H9 (cell line): ENCODE results near the gene ANGEL2. TPM values are rescaled to one million over a fixed set of nuclear protein-coding genes. Genes with fewer than 3 reads are reported as not detected.

Experiments
- DNase-seq: peaks from one replicate; pipeline ENCODE4 v3.0.0-alpha.2; 2017
- H2AFZ ChIP-seq: one replicate; pipeline ENCODE4 v1.6.1; 2013; ENCODE audit warnings: mild to moderate bottlenecking, low read length, control low read depth, moderate library complexity
- H2AK5ac ChIP-seq: 2 replicates; pipeline ENCODE4 v1.6.1; 2013; ENCODE audit warnings: low read length, control low read depth, mixed read lengths; ENCODE audit not compliant: insufficient read length
- H2BK120ac ChIP-seq: one replicate; pipeline ENCODE4 v1.6.1; 2013; ENCODE audit warnings: low read depth, mild to moderate bottlenecking, low read length, control low read depth, inconsistent platforms; ENCODE audit not compliant: poor library complexity, severe bottlenecking
- H2BK12ac ChIP-seq: 2 replicates; pipeline ENCODE4 v1.6.1; 2013; ENCODE audit warnings: low read length, control low read depth, mixed read lengths, low read depth; ENCODE audit not compliant: insufficient read length
- H2BK15ac ChIP-seq: 2 replicates; pipeline ENCODE4 v1.6.1; 2013; ENCODE audit warnings: low read depth, low read length, control low read depth
- H2BK20ac ChIP-seq: one replicate; pipeline ENCODE4 v1.6.1; 2013; ENCODE audit warnings: low read depth, mild to moderate bottlenecking, low read length, control low read depth, inconsistent platforms; ENCODE audit not compliant: poor library complexity, severe bottlenecking
- H2BK5ac ChIP-seq: 2 replicates; pipeline ENCODE4 v1.6.1; 2013; ENCODE audit warnings: low read length, control low read depth, mixed read lengths; ENCODE audit not compliant: insufficient read length
- H3K14ac ChIP-seq: 2 replicates; pipeline ENCODE4 v1.6.1; 2013; ENCODE audit warnings: low read length, control low read depth; ENCODE audit not compliant: insufficient read depth
- H3K18ac ChIP-seq: 2 replicates; pipeline ENCODE4 v1.6.1; 2013; ENCODE audit warnings: low read depth, mild to moderate bottlenecking, mixed read lengths, low read length, control low read depth; ENCODE audit not compliant: insufficient read length
- H3K23ac ChIP-seq: 2 replicates; pipeline ENCODE4 v1.6.1; 2013; ENCODE audit warnings: low read length, control low read depth, mixed read lengths, low read depth; ENCODE audit not compliant: insufficient read length
- H3K23me2 ChIP-seq: 2 replicates; pipeline ENCODE4 v1.6.1; 2013; ENCODE audit warnings: low read depth, mild to moderate bottlenecking, mixed read lengths, low read length, control low read depth; ENCODE audit not compliant: insufficient read length, poor library complexity, severe bottlenecking
- H3K27ac ChIP-seq: 2 replicates; pipeline ENCODE4 v1.5.1; 2013; ENCODE audit warnings: low read length, control low read depth, mixed read lengths, low read depth; ENCODE audit not compliant: insufficient read length
- H3K27me3 ChIP-seq: 2 replicates; pipeline ENCODE4 v1.6.1; 2013; ENCODE audit warnings: low read length, control low read depth, inconsistent platforms; ENCODE audit not compliant: insufficient read depth
- H3K4ac ChIP-seq: 2 replicates; pipeline ENCODE4 v1.6.1; 2013; ENCODE audit warnings: low read depth, mild to moderate bottlenecking, control low read depth, inconsistent platforms, low read length, moderate library complexity
- H3K4me1 ChIP-seq: 2 replicates; pipeline ENCODE4 v1.6.1; 2013; ENCODE audit warnings: low read length, control low read depth, inconsistent platforms; ENCODE audit not compliant: insufficient read depth
- H3K4me2 ChIP-seq: 2 replicates; pipeline ENCODE4 v1.6.1; 2013; ENCODE audit warnings: low read length, control low read depth, mixed read lengths; ENCODE audit not compliant: insufficient read length, insufficient read depth
- H3K56ac ChIP-seq: 2 replicates; pipeline ENCODE4 v1.6.1; 2013; ENCODE audit warnings: low read depth, mild to moderate bottlenecking, mixed read lengths, low read length, control low read depth; ENCODE audit not compliant: insufficient read length
- H3K79me1 ChIP-seq: 2 replicates; pipeline ENCODE4 v1.6.1; 2013; ENCODE audit warnings: low read depth, mild to moderate bottlenecking, moderate library complexity, low read length, control low read depth, inconsistent platforms; ENCODE audit not compliant: insufficient read depth, poor library complexity, severe bottlenecking
- H3K79me2 ChIP-seq: 2 replicates; pipeline ENCODE4 v1.6.1; 2013; ENCODE audit warnings: low read length, control low read depth, inconsistent platforms; ENCODE audit not compliant: insufficient read depth
- H3K9ac ChIP-seq: 2 replicates; pipeline ENCODE4 v1.6.1; 2013; ENCODE audit warnings: low read length, control low read depth, mixed read lengths; ENCODE audit not compliant: insufficient read length; ENCODE audit errors: extremely low read depth
- H3K9me3 ChIP-seq: one replicate; pipeline ENCODE4 v1.6.1; 2013; ENCODE audit warnings: low read depth, low read length, inconsistent platforms; ENCODE audit not compliant: control insufficient read depth
- H3T11ph ChIP-seq: one replicate; pipeline ENCODE4 v1.6.1; 2013; ENCODE audit warnings: mild to moderate bottlenecking, low read length, control low read depth, inconsistent platforms
- H4K20me1 ChIP-seq: one replicate; pipeline ENCODE4 v1.6.1; 2013; ENCODE audit not compliant: control insufficient read depth, insufficient read length, insufficient read depth
- H4K5ac ChIP-seq: 2 replicates; pipeline ENCODE4 v1.6.1; 2013; ENCODE audit warnings: low read depth, mild to moderate bottlenecking, mixed read lengths, low read length, control low read depth; ENCODE audit not compliant: insufficient read length
- H4K8ac ChIP-seq: replicated peaks from 2 replicates; pipeline ENCODE4 v1.6.1; 2013; ENCODE audit warnings: low read length, control low read depth, mixed read lengths, low read depth; ENCODE audit not compliant: insufficient read length
- H4K91ac ChIP-seq: 2 replicates; pipeline ENCODE4 v1.6.1; 2013; ENCODE audit warnings: low read depth, mild to moderate bottlenecking, moderate library complexity, mixed read lengths, low read length, control low read depth; ENCODE audit not compliant: insufficient read length
- H3K27ac Mint-ChIP-seq, 3 experiments: 2 replicates in 2 of 3; 3 replicates in 1 of 3; pipeline ENCODE4 v1.8.0; 2020 to 2021; ENCODE audit warnings: mixed read lengths in 3 of 3, mild to moderate bottlenecking in 1 of 3, moderate library complexity in 1 of 3
- H3K27me3 Mint-ChIP-seq: 2 replicates; pipeline ENCODE4 v1.8.0; 2021; ENCODE audit warnings: low read depth, mild to moderate bottlenecking, moderate library complexity, mixed read lengths
- H3K36me3 Mint-ChIP-seq, 3 experiments: 2 replicates in 2 of 3; 3 replicates in 1 of 3; pipeline ENCODE4 v1.8.0; 2020 to 2021; ENCODE audit warnings: low read depth in 3 of 3, mixed read lengths in 3 of 3; ENCODE audit not compliant: insufficient read depth in 1 of 3
- H3K4me1 Mint-ChIP-seq, 2 experiments: 2 replicates each; pipeline ENCODE4 v1.8.0; 2020; ENCODE audit warnings: mixed read lengths in 2 of 2
- H3K4me3 Mint-ChIP-seq, 2 experiments: 2 replicates in 1 of 2; 3 replicates in 1 of 2; pipeline ENCODE4 v1.8.0; 2020 to 2021; ENCODE audit warnings: mild to moderate bottlenecking in 2 of 2, mixed read lengths in 2 of 2, moderate library complexity in 1 of 2
- H3K9me3 Mint-ChIP-seq, 2 experiments: 2 replicates in 1 of 2; 3 replicates in 1 of 2; pipeline ENCODE4 v1.8.0; 2020; ENCODE audit warnings: mild to moderate bottlenecking in 2 of 2, mixed read lengths in 2 of 2, moderate library complexity in 1 of 2
- WGBS: extraction: QIAGEN DNeasy Blood & Tissue Kit; methylation state at CpG from one replicate; pipeline ENCODE4 v1.1.7; 2013; ENCODE audit warnings: missing lambda C conversion rate, low lambda C conversion rate, mixed read lengths; ENCODE audit not compliant: insufficient read length; ENCODE audit errors: extremely low coverage; 5-methylcytosine and 5-hydroxymethylcytosine counted together
- total RNA-seq: library from RNA; stranded (reverse); gene quantifications from 2 replicates; pipeline ENCODE4 v1.2.1, GENCODE V29; 2021
- TF ChIP-seq, protein P1 (sequence below): fragments of 200-600 bp; sonication (generic); conservative IDR thresholded peaks from 3 replicates; pipeline ENCODE4 v1.8.0; 2021; ENCODE audit warnings: antibody characterized with exemption, mild to moderate bottlenecking

The ANGEL2 gene
- total RNA-seq, 1 experiment from 2014 or later = 47.8 TPM

GRCh38 chr1:212950243-212951125, 65.2 kb downstream of the ANGEL2 start, which contains the start of gene VASH2:
TSS of gene VASH2 (plus strand) at chr1:212950541. CDS start at chr1:212951543, 1,002 bp downstream.
- H3K18ac ChIP-seq = no peak within 1 kb of the TSS
- H4K8ac ChIP-seq = no peak within 1 kb of the TSS
- H3K14ac ChIP-seq = no peak within 1 kb of the TSS
- H2AFZ ChIP-seq = no peak within 1 kb of the TSS
- H3K56ac ChIP-seq = no peak within 1 kb of the TSS
- no CpG with 5 or more reads among the region's 61 CpGs for WGBS
- H3K23ac ChIP-seq = no peak within 1 kb of the TSS
- no peak within 1 kb of the TSS for H3T11ph ChIP-seq
- Mint-ChIP-seq H3K27me3 (peaks cover 21% of the 10 kb centered on the region), H3K4me3 (peak within 1 kb of the TSS; percentile 82 to 93), H3K27ac (peak within 1 kb of the TSS in 2 of 3 experiments; percentile 52 to 93; a peak in 3 of 7 replicates), H3K9me3 (peaks cover 8 to 9% of the 10 kb centered on the region in 2 experiments; a peak in 4 of 5 replicates), H3K36me3 (peaks cover 34 to 43% (median 35%) of the 10 kb centered on the region in 3 experiments), H3K4me1 (peaks cover 46 to 52% of the 10 kb centered on the region in 2 experiments)
- H4K5ac ChIP-seq = no peak within 1 kb of the TSS
- no peak within 1 kb of the TSS for H2BK20ac ChIP-seq
- H2BK15ac ChIP-seq = no peak within 1 kb of the TSS
- H2BK12ac ChIP-seq = no peak within 1 kb of the TSS
- H2BK120ac ChIP-seq = no peak within 1 kb of the TSS
- no peaks in the 10 kb centered on the region for H3K9me3 ChIP-seq
- H3K4me2 ChIP-seq = peak within 1 kb of the TSS; percentile 77
- no peak within 1 kb of the TSS for H3K4ac ChIP-seq
- no peak within 1 kb of the TSS for H2AK5ac ChIP-seq
- TF ChIP-seq, protein P1, sequence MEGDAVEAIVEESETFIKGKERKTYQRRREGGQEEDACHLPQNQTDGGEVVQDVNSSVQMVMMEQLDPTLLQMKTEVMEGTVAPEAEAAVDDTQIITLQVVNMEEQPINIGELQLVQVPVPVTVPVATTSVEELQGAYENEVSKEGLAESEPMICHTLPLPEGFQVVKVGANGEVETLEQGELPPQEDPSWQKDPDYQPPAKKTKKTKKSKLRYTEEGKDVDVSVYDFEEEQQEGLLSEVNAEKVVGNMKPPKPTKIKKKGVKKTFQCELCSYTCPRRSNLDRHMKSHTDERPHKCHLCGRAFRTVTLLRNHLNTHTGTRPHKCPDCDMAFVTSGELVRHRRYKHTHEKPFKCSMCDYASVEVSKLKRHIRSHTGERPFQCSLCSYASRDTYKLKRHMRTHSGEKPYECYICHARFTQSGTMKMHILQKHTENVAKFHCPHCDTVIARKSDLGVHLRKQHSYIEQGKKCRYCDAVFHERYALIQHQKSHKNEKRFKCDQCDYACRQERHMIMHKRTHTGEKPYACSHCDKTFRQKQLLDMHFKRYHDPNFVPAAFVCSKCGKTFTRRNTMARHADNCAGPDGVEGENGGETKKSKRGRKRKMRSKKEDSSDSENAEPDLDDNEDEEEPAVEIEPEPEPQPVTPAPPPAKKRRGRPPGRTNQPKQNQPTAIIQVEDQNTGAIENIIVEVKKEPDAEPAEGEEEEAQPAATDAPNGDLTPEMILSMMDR = no peak
- peaks cover 7% of the 10 kb centered on the region; the same call in 1 of the 2 replicates for H3K4me1 ChIP-seq
- DNase-seq = peak; percentile 90
- no peak within 1 kb of the TSS for H2BK5ac ChIP-seq
- H3K79me2 ChIP-seq = peaks cover 11% of the 10 kb centered on the region; the same call in 1 of the 2 replicates
- H3K27ac ChIP-seq = no peak within 1 kb of the TSS
- no peak within 1 kb of the TSS for H4K91ac ChIP-seq
- H3K27me3 ChIP-seq = no peaks in the 10 kb centered on the region
- H4K20me1 ChIP-seq = no peaks in the 10 kb centered on the region
- peaks cover 14% of the 10 kb centered on the region for H3K23me2 ChIP-seq
- peaks cover 7% of the 10 kb centered on the region for H3K79me1 ChIP-seq
- H3K9ac ChIP-seq = peak within 1 kb of the TSS; percentile 77
